Psoas muscle (tissue), 8 donors: Measurements from ENCODE around the gene DAPP1. TPM values are rescaled to one million over a fixed set of nuclear protein-coding genes. Genes with fewer than 3 reads are reported as not detected.

Source experiments
- ATAC-seq, 4 donors: fragments of 200-7000 bp; cut with Tn5 transposase; one replicate each; pipeline ENCODE4 v1.9.1; 2020; ENCODE audit warnings: moderate library complexity in 3 of 4, mild to moderate bottlenecking in 2 of 4
- DNase-seq, 2 donors: peaks; one replicate each; pipeline ENCODE4 v3.0.0-alpha.2; 2020
- H3K27ac ChIP-seq: fragments of 200-600 bp; one replicate; pipeline ENCODE4 v1.8.0; 2022
- H3K27me3 ChIP-seq, 3 donors: fragments of 200-600 bp in 1 of 3; one replicate each; pipeline versions ENCODE4 v1.6.1 to v1.8.0; 2013 to 2022; ENCODE audit warnings: low read length in 2 of 3, mild to moderate bottlenecking in 2 of 3, moderate library complexity in 1 of 3; ENCODE audit not compliant: insufficient read depth in 3 of 3
- H3K36me3 ChIP-seq, 2 donors: fragments of 200-600 bp in 1 of 2; one replicate each; pipeline versions ENCODE4 v1.6.1 to v1.8.0; 2013 to 2022; ENCODE audit warnings: low read depth in 1 of 2, mild to moderate bottlenecking in 1 of 2, moderate library complexity in 1 of 2; ENCODE audit not compliant: insufficient read depth in 1 of 2
- H3K4me1 ChIP-seq: fragments of 200-600 bp; one replicate; pipeline ENCODE4 v1.8.0; 2022
- H3K4me3 ChIP-seq: fragments of 200-600 bp; one replicate; pipeline ENCODE4 v1.8.0; 2022; ENCODE audit warnings: mild to moderate bottlenecking
- H3K9me3 ChIP-seq: fragments of 200-600 bp; one replicate; pipeline ENCODE4 v1.8.0; 2022
- WGBS, 3 donors: extraction: QIAGEN DNeasy Blood & Tissue Kit; methylation state at CpG; one replicate each; pipeline versions ENCODE4 v1.1.6 to v1.1.7; 2013; 5-methylcytosine and 5-hydroxymethylcytosine counted together
- intact Hi-C, 2 donors: fragments of 100-400 bp; cut with DNase I; formaldehyde crosslinking; loops; one replicate each; pipeline versions ENCODE4 v1.11.0 to v1.14.2; 2022
- polyA plus RNA-seq, 3 donors: library from polyadenylated mRNA; stranded (reverse); fragments of 200-250 nt; gene quantifications; one replicate each; pipeline ENCODE4 v1.2.3, GENCODE V29; 2013
- total RNA-seq, 4 donors: library from RNA; stranded (reverse); fragmentation: NEBNext Ultra II Directional in 2 of 4; extraction: Animal tissue kit (Norgen Biotek cat#: 25700) in 2 of 4; gene quantifications; one replicate each; pipeline versions ENCODE4 v1.2.1 to v1.2.4, GENCODE V29; 2021 to 2023
- TF ChIP-seq, protein P1 (sequence below): fragments of 200-600 bp; IDR thresholded peaks from one replicate; pipeline ENCODE4 v1.8.0; 2022; ENCODE audit warnings: antibody characterized with exemption
- donor health status: healthy with polysubstance abuse.
- donor health status: DM: no; HTN: no; CAD: no; lungs with moderate emphysema.
- donor health status: Bipolar disorder and iron deficiency.
- donor health status: healthy.
- donor health status: DM: yes; HTN: yes; CAD: no.
- donor health status: DM: no; HTN: no; CAD: no.
- donor health status: DM: no; HTN: no; CAD: no.
- donor health status: DM: yes; HTN: yes; CAD: no.

The DAPP1 gene
- total and polyA plus RNA-seq, 7 donors, result 0.06 to 1.3 (median 0.52) TPM

GRCh38 chr4:99821918-99822503 lies 5.4 kb downstream of the DAPP1 start:
- intact Hi-C loops, result no loop called here
- no peaks in the 10 kb centered on the region for H3K4me1 ChIP-seq
- ATAC-seq (no peak), DNase-seq (no peak)
- TF ChIP-seq, protein P1, sequence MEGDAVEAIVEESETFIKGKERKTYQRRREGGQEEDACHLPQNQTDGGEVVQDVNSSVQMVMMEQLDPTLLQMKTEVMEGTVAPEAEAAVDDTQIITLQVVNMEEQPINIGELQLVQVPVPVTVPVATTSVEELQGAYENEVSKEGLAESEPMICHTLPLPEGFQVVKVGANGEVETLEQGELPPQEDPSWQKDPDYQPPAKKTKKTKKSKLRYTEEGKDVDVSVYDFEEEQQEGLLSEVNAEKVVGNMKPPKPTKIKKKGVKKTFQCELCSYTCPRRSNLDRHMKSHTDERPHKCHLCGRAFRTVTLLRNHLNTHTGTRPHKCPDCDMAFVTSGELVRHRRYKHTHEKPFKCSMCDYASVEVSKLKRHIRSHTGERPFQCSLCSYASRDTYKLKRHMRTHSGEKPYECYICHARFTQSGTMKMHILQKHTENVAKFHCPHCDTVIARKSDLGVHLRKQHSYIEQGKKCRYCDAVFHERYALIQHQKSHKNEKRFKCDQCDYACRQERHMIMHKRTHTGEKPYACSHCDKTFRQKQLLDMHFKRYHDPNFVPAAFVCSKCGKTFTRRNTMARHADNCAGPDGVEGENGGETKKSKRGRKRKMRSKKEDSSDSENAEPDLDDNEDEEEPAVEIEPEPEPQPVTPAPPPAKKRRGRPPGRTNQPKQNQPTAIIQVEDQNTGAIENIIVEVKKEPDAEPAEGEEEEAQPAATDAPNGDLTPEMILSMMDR, result no peak
- H3K27me3 ChIP-seq, result no peaks in the 10 kb centered on the region
- H3K4me3 ChIP-seq, result no peak overlapping the region
- WGBS, 3 donors, result 71 to 84% (median 81%) methylated on average over 4 of the region's 4 CpGs
- H3K27ac ChIP-seq, result no peak overlapping the region
- H3K36me3 ChIP-seq, result no peaks in the 10 kb centered on the region
- no peaks in the 10 kb centered on the region for H3K9me3 ChIP-seq

- WGBS, 3 donors, result 92 to 94% (median 93%) methylated on average over 3 of the region's 3 CpGs
- Histone ChIP-seq H3K36me3 (no peaks in the 10 kb centered on the region), H3K9me3 (no peaks in the 10 kb centered on the region), H3K27me3 (no peaks in the 10 kb centered on the region), H3K27ac (no peak overlapping the region), H3K4me1 (no peaks in the 10 kb centered on the region), H3K4me3 (no peak overlapping the region)
- intact Hi-C loops, result no loop called here
- ATAC-seq (no peak), DNase-seq (no peak)
- TF ChIP-seq, protein P1, result no peak
These were observed 6.1 kb downstream of the DAPP1 start for GRCh38 chr4:99822734-99823133.

GRCh38 chr4:99824070-99824599 lies 7.5 kb downstream of the DAPP1 start:
- Histone ChIP-seq H3K4me3 (no peak overlapping the region), H3K27me3 (no peaks in the 10 kb centered on the region), H3K36me3 (no peaks in the 10 kb centered on the region), H3K9me3 (no peaks in the 10 kb centered on the region), H3K4me1 (no peaks in the 10 kb centered on the region), H3K27ac (no peak overlapping the region)
- DNase-seq (no peak), ATAC-seq (no peak)
- intact Hi-C loops, result no loop called here
- 81 to 89% (median 86%) methylated on average over 3 of the region's 3 CpGs for WGBS, 3 donors
- TF ChIP-seq, protein P1, result no peak

DNA sequence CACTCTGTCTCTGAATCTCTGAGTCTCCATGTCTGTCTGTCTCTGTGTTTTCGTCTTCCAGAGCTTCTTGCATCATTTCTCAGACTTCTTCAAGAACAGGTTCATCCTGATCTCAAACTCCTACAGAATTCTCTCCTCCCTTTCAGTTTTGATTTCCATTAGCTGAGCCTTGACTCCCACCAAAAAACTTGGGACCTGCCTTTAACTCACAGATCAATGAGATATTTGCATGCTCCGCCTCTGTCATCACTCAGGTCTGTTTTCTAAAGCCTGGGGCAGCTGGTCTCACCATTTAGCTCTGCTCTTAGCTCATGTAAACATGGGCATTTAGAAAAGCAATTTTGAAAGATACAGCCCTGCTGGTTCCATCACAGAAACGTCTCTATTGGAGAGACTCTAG lies 8.6 kb downstream of the DAPP1 start:
- no peak overlapping the region for H3K27ac ChIP-seq
- no peak for ATAC-seq
- WGBS, 3 donors, result 62 to 72% (median 69%) methylated on average over 3 of the region's 3 CpGs

More for the DNA sequence above, 8.6 kb downstream of the DAPP1 start:
- Histone ChIP-seq H3K27me3 (no peaks in the 10 kb centered on the region), H3K4me1 (no peaks in the 10 kb centered on the region), H3K4me3 (no peak overlapping the region), H3K9me3 (no peaks in the 10 kb centered on the region), H3K36me3 (no peaks in the 10 kb centered on the region)
- no peak for DNase-seq
- intact Hi-C loops, result no loop called here
- TF ChIP-seq, protein P1, result no peak
